Gastroesophageal sphincter (tissue), 4 donors: ENCODE data around the gene PABPN1L. TPM values are rescaled to one million over a fixed set of nuclear protein-coding genes. Genes with fewer than 3 reads are reported as not detected.

Experiments used
- ATAC-seq: fragments of 150-250 bp; one replicate; pipeline ENCODE4 v1.9.1; 2016; ENCODE audit warnings: mild to moderate bottlenecking, moderate library complexity
- H3K27ac ChIP-seq, 4 donors: fragments of 200-600 bp; sonication (generic) in 3 of 4; 1 replicate in 3 of 4; 2 replicates in 1 of 4; pipeline ENCODE4 v1.5.1; 2016 to 2019
- H3K27me3 ChIP-seq: fragments of 200-600 bp; sonication (generic); one replicate; pipeline ENCODE4 v1.5.1; 2019
- H3K36me3 ChIP-seq, 2 donors: fragments of 200-600 bp; sonication (generic); one replicate each; pipeline ENCODE4 v1.5.1; 2019; ENCODE audit warnings: control low read depth in 1 of 2
- H3K4me1 ChIP-seq, 3 donors: fragments of 200-600 bp; sonication (generic); 1 replicate in 2 of 3; 2 replicates in 1 of 3; pipeline ENCODE4 v1.5.1; 2016 to 2019; ENCODE audit warnings: control low read depth in 2 of 3
- H3K4me3 ChIP-seq, 2 donors: fragments of 200-600 bp; sonication (generic); one replicate each; pipeline ENCODE4 v1.5.1; 2019; ENCODE audit warnings: mild to moderate bottlenecking in 1 of 2, moderate library complexity in 1 of 2
- H3K9me3 ChIP-seq, 3 donors: fragments of 200-600 bp; sonication (generic); one replicate each; pipeline ENCODE4 v1.5.1; 2017 to 2019; ENCODE audit warnings: control low read depth in 2 of 3
- EP300 ChIP-seq: sonication (generic); formaldehyde crosslinking; IDR thresholded peaks from one replicate; pipeline ENCODE4 v1.6.1; 2017; ENCODE audit warnings: antibody characterized with exemption, mild to moderate bottlenecking
- POLR2A ChIP-seq, 2 donors: fragments of 450-650 bp; IDR thresholded peaks; one replicate each; pipeline ENCODE4 v1.6.1; 2017; ENCODE audit warnings: antibody characterized with exemption in 2 of 2, mild to moderate bottlenecking in 2 of 2, moderate library complexity in 1 of 2
- POLR2AphosphoS5 ChIP-seq: sonication (generic); formaldehyde crosslinking; IDR thresholded peaks from one replicate; pipeline ENCODE4 v1.6.1; 2017; ENCODE audit warnings: antibody characterized with exemption
- WGBS, 2 donors: methylation state at CpG; one replicate each; pipeline ENCODE4 v1.1.5; 2018; ENCODE audit warnings: low coverage in 1 of 2; 5-methylcytosine and 5-hydroxymethylcytosine counted together
- total RNA-seq, 4 donors: library from RNA; depleted of rRNA; stranded (reverse); fragments of >200 nt; gene quantifications; one replicate each; pipeline ENCODE4 v1.1.0, GENCODE V29; 2016
- TF ChIP-seq, protein P1 (sequence below), 4 experiments: fragments of 200-600 bp in 2 of 4; fragments of 450-650 bp in 2 of 4; sonication (generic) in 1 of 4; IDR thresholded peaks; one replicate each; pipeline ENCODE4 v1.5.1; 2017 to 2019; ENCODE audit warnings: antibody characterized with exemption in 4 of 4, mild to moderate bottlenecking in 2 of 4, moderate library complexity in 2 of 4

Gene PABPN1L
- total RNA-seq, 4 donors from 2014 or later: 0.54 TPM; not detected in 3

DNA sequence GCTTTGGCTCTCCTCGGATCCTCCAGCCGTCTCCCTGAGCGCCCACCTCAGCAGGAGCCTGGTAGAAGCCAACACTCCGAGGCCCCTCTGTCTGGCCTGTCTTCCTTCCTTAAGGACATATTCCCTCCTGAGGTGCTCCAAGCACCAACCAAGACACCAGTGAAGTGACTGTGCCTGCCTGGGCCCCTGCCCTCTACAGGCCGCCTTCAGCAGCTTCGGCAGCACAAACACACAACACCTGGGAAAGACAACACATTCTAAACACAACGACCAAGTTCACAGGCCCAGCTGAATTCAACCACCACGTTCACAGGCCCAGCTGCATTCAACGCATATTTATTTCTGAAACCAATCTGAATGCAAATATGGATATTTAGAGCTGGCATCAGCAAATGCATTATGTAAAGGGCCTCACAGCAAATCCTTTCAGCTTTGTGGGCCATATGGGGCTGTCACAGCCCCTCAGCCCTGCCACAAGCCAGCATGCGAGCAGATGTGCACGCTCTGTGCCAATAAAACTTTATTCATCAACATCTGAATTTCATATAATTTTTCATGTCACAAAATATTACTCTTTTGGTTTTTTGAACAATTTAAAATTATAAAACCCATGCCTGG is 21.9 kb downstream of the PABPN1L start:
- Histone ChIP-seq H3K4me1 (no peaks in the 10 kb centered on the region), H3K27me3 (no peaks in the 10 kb centered on the region), H3K9me3 (no peaks in the 10 kb centered on the region), H3K36me3 (peaks cover 0 to 67% of the 10 kb centered on the region in 2 donors), H3K4me3 (no peak overlapping the region), H3K27ac (no peak overlapping the region)
- 75 to 85% methylated on average over 5 to 7 of the region's 11 CpGs for WGBS, 2 donors
- TF ChIP-seq POLR2A (IDR thresholded peaks at IDR 0.05) (no peak), POLR2AphosphoS5 (no peak)
- ATAC-seq: no peak

DNA sequence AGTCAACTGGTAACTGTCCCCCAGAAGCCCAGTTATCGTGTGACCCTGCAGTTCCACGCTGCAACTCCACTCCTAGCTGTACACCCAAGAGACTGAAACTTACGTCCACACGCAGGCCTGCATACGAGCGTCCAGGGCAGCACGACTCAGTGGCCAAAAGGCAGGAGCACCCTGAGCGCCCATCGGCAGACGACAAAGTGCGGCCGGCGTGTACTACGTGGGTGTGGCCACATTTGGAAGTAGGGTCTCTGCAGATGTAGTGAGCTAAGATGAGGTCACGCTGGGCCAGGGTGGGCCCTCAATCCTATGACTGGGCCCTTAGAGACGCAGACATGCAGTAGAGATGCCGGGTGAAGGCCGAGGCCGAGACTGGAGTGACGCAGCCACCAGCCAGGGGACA is 23.2 kb downstream of the PABPN1L start:
- no peak overlapping the region for H3K27ac ChIP-seq

DNA sequence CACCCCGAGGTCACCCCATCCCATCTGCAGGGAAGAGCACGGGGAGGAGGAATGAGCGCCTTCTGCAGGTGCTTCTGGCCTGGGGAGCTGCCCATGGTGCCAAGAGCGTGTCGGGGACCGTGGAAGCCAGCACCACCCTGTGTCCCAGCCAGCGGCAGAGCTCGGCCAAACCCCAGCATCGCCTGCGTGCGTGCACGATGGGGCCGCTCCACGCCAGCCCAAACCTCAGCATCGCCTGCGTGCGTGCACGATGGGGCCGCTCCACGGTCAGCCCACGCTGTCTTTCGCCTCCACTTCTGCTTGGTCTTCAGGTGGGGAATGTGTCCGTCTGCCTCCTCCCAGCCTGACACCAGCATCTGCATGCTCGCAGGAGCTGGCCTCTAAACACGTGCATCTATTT is 23.7 kb downstream of the PABPN1L start:
- ATAC-seq: no peak
- peaks cover 0 to 67% of the 10 kb centered on the region in 2 donors for H3K36me3 ChIP-seq
- no peaks in the 10 kb centered on the region for H3K9me3 ChIP-seq
- no peak overlapping the region for H3K27ac ChIP-seq
- H3K4me1 ChIP-seq: no peaks in the 10 kb centered on the region
- H3K4me3 ChIP-seq: no peak overlapping the region
- TF ChIP-seq EP300 (no peak), POLR2AphosphoS5 (no peak), POLR2A (IDR thresholded peaks at IDR 0.05) (no peak)
- TF ChIP-seq, protein P1, sequence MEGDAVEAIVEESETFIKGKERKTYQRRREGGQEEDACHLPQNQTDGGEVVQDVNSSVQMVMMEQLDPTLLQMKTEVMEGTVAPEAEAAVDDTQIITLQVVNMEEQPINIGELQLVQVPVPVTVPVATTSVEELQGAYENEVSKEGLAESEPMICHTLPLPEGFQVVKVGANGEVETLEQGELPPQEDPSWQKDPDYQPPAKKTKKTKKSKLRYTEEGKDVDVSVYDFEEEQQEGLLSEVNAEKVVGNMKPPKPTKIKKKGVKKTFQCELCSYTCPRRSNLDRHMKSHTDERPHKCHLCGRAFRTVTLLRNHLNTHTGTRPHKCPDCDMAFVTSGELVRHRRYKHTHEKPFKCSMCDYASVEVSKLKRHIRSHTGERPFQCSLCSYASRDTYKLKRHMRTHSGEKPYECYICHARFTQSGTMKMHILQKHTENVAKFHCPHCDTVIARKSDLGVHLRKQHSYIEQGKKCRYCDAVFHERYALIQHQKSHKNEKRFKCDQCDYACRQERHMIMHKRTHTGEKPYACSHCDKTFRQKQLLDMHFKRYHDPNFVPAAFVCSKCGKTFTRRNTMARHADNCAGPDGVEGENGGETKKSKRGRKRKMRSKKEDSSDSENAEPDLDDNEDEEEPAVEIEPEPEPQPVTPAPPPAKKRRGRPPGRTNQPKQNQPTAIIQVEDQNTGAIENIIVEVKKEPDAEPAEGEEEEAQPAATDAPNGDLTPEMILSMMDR (IDR thresholded peaks at IDR 0.05): no peak
- no peaks in the 10 kb centered on the region for H3K27me3 ChIP-seq
- 74 to 95% methylated on average over 4 to 24 of the region's 25 CpGs for WGBS, 2 donors

More for the DNA sequence above, 23.2 kb downstream of the PABPN1L start:
- Histone ChIP-seq H3K36me3 (peaks cover 0 to 67% of the 10 kb centered on the region in 2 donors), H3K9me3 (no peaks in the 10 kb centered on the region), H3K4me3 (no peak overlapping the region), H3K27me3 (no peaks in the 10 kb centered on the region), H3K4me1 (no peaks in the 10 kb centered on the region)
- TF ChIP-seq EP300 (no peak), POLR2AphosphoS5 (no peak)
- no peak for ATAC-seq
- 90 to 93% methylated on average over 11 to 12 of the region's 20 CpGs for WGBS, 2 donors

DNA sequence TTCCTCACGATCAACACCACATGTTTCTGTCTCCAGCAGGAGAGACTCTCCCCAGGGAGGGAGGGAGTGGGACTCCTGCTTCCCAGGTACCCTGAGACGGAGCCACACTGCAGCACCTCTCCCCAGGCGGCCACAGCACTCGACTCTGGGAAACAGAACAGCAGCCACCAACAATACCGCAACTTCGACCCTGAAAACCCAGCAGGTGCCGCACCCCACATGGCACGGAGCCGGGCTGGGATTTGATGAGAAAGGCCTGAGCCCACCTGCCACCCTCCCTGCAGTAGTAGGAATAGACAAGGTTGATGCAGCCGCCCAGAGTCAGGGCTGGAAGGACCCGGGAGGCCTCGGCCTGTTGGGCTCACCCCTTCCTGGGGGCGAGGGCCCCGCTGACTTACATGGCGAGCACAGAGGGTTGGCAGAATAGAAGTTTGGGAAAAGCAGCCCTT is 24.1 kb downstream of the PABPN1L start:
- Histone ChIP-seq H3K4me3 (no peak overlapping the region), H3K9me3 (no peaks in the 10 kb centered on the region), H3K4me1 (no peaks in the 10 kb centered on the region), H3K36me3 (peaks cover 0 to 67% of the 10 kb centered on the region in 2 donors), H3K27me3 (no peaks in the 10 kb centered on the region), H3K27ac (no peak overlapping the region)
- TF ChIP-seq, protein P1 (IDR thresholded peaks at IDR 0.05): no peak
- TF ChIP-seq POLR2A (IDR thresholded peaks at IDR 0.05): no peak
- no peak for TF ChIP-seq POLR2AphosphoS5
- TF ChIP-seq EP300: no peak
- ATAC-seq: no peak
- WGBS, 2 donors: no CpG with 5 or more reads among the region's 15 CpGs

DNA sequence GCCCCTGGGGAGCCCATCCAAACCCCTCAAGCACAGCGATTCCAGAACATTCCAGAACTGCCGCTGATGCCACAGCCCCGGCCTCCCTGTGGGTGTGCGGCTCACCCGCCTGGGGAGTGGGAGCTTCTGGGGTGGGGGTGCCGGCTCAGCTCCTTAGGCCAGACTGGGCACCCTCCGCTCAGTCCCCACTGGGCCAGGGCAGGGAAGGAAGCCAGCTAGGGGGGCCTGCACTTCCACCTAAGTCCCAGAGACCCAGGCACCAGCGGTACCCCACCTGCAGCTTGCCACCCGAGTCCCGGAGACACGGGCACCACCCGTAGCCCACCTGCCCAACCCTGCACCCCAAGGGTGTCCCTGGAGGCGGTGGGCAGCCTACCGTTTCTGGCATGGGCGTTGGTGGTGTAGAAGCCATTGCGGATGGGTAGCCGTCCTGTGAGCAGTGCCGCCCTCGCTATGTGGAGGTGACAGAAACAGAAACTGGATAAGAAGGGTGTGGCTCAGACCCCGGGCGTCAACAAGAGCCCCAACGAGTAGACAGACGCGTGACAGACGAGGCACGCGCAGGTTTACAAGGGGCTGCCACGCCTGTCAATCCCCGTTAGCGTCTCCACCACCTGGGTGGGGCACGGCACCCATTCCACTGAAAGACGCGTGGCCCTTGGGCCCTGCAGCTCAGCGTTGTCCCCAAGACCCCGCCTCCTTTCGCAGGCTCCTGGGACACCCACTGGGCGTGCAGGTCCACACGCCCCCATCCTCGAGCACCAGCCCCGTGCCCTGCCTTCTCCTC is 24.7 kb downstream of the PABPN1L start:
- no peaks in the 10 kb centered on the region for H3K4me1 ChIP-seq
- no peak for ATAC-seq
- no peaks in the 10 kb centered on the region for H3K9me3 ChIP-seq
- no peak overlapping the region for H3K27ac ChIP-seq
- no peak overlapping the region for H3K4me3 ChIP-seq
- no peaks in the 10 kb centered on the region for H3K27me3 ChIP-seq
- no peak for TF ChIP-seq POLR2AphosphoS5
- no peak for TF ChIP-seq POLR2A (IDR thresholded peaks at IDR 0.05)
- TF ChIP-seq, protein P1 (IDR thresholded peaks at IDR 0.05): no peak
- no peak for TF ChIP-seq EP300
- peaks cover 0 to 65% of the 10 kb centered on the region in 2 donors for H3K36me3 ChIP-seq
- WGBS, 2 donors: 85% methylated on average over 4 of the region's 40 CpGs; no CpG with 5 or more reads in 1 of the 2 donors
